MG63 (cell line): ENCODE data around the gene TOR1AIP2. TPM values are rescaled to one million over a fixed set of nuclear protein-coding genes. Genes with fewer than 3 reads are reported as not detected.

Experiments
- DNase-seq: peaks from one replicate; pipeline ENCODE4 v3.0.0-alpha.2; 2020
- H3K27me3 ChIP-seq: fragments of 250-450 bp; sonication (Bioruptor Pico); 2 replicates; pipeline ENCODE4 v1.5.1; 2020; ENCODE audit warnings: mild to moderate bottlenecking, moderate library complexity
- H3K36me3 ChIP-seq: fragments of 250-450 bp; sonication (Bioruptor Pico); 2 replicates; pipeline ENCODE4 v1.5.1; 2020; ENCODE audit warnings: mild to moderate bottlenecking, moderate library complexity
- H3K4me3 ChIP-seq: fragments of 250-450 bp; sonication (Bioruptor Pico); 2 replicates; pipeline ENCODE4 v1.5.1; 2020; ENCODE audit warnings: mild to moderate bottlenecking, moderate library complexity
- H3K9me3 ChIP-seq: fragments of 250-450 bp; sonication (Bioruptor Pico); 2 replicates; pipeline ENCODE4 v1.5.1; 2020; ENCODE audit warnings: mild to moderate bottlenecking, moderate library complexity
- total RNA-seq: library from RNA; depleted of rRNA; stranded (reverse); fragments of >200 nt; shearing (Covaris generic); gene quantifications from 2 replicates; pipeline ENCODE4 v1.2.3, GENCODE V29; 2014; ENCODE audit warnings: low replicate concordance

Gene TOR1AIP2
- total RNA-seq, 1 experiment from 2014 or later, result 59.3 TPM

DNA sequence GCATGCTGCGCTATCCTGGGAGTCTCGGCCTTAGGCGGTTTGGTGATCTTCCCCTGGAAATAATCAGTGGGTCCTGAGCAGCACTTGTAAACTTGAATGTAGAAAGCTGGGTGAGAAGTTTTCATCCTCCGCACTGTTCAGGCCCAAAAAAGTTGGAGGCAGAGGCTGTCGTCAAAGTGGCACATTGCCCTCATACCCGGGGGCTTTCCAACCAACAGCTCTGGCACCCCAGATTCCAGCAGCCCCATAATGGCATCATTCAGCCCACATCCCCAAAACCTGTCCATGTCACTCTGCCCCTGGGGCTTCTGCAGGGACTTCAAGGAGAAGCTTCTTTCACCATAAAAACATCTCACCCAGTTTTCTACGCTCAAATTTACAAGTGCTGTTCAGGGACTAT, 59.3 kb downstream of the TOR1AIP2 start:
- H3K4me3 ChIP-seq, result no peak overlapping the region
- H3K9me3 ChIP-seq, result no peaks in the 10 kb centered on the region
- no peak for DNase-seq
- no peaks in the 10 kb centered on the region for H3K36me3 ChIP-seq
- H3K27me3 ChIP-seq, result peaks cover 3% of the 10 kb centered on the region; the same call in 1 of the 2 replicates

DNA sequence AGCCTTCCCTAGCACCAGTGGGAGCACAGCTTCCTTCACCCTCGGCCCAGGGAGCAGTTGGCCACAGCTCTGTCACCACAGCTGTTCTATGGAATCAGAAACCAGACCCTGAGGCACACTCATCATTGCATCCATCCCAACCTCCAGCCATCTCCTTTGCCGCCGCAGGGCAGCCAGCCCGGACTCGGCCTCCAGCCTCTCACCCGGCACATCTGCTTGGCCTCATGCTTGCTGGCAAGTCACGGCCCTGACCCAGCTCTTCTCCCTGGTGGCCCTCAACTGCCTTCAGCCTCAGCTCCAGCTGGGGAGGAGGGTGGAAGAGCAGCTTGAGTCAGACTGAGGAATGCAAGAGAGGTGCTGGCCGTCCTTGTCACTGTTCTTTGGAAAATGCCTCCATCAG, 59.8 kb downstream of the TOR1AIP2 start:
- no peaks in the 10 kb centered on the region for H3K36me3 ChIP-seq
- DNase-seq, result peak; percentile 46
- H3K9me3 ChIP-seq, result no peaks in the 10 kb centered on the region
- no peak overlapping the region for H3K4me3 ChIP-seq
- peaks cover 3% of the 10 kb centered on the region; the same call in 1 of the 2 replicates for H3K27me3 ChIP-seq

DNA sequence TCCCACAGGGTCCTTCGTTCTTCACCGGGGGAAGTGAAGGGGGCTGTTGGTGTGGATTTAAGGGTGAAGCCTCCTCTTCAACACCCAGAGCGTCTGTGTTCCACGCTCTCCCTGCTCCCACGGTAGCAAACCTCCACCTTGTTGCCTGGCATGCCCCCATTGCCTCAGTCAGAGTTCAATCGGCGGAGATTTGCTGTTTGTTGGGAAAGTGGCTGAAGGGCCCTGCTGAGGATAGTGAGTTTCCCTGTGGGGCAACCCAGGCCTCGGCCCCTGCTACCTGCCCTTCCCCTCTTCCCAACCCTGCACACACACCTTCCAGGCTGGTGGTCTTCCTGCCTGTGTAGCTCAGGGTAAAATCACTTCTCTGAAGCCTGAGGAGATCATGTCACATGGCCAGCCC, 60.5 kb downstream of the TOR1AIP2 start:
- DNase-seq, result no peak

DNA sequence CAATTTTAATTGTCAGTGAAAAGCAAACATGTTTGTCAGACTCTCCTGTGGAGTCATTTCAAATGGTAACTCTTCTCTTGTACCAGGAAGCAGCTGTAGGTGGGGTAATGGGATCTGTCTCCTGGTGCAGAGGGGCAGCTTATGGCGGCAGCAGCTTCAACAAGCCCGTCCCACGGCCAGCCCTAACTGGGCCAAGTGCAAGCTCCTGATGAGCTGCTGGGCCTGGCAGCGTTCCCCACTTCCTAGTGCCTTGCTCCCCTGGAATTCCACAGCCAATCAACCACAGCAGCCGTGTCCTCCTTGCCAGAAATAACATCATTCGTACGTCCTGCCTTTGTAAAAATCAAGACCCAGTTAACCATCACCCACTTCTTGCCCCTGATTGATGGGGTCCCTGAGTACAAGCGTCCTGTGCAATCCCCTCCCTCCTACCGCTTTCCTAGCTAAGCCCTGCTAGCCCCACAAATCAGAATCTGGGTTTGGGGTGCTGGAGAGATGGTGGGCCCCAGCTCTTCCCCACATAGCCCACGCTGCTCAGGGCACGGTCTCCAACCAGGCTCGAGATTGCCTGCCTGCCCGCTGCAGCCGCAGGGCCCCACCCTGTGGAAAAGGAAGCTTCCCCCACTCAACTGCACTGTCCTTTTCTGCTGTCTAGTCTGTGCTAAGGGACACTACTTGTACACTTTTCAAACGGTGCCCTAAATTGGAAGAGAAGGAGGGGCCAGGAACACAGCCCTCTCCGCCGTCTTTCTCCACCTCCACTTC, 61.2 kb downstream of the TOR1AIP2 start:
- no peak for DNase-seq
- no peaks in the 10 kb centered on the region for H3K9me3 ChIP-seq
- H3K27me3 ChIP-seq, result peaks cover 13% of the 10 kb centered on the region

More for the DNA sequence above, 60.5 kb downstream of the TOR1AIP2 start:
- no peaks in the 10 kb centered on the region for H3K9me3 ChIP-seq
- H3K36me3 ChIP-seq, result no peaks in the 10 kb centered on the region
- H3K4me3 ChIP-seq, result no peak overlapping the region
- peaks cover 8% of the 10 kb centered on the region for H3K27me3 ChIP-seq

DNA sequence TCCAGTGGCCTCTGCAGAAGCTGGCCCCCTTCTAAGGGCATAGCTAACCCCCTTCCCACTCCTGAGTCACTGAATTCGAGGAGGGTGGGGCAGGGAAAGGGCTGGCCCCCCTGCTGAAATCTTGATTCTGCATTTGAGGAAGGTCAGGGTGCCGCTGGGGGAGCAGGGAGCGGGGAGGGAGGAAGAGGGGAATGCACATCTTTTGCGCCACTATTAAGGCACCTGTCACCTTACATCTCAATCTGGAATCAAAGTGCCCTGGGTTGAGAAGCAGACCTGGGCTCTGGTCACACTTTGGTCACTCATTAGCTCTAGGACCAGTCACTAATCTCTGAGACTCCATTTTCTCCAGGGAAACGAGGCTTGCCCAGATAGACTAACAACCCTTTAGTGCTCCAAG, 62.0 kb downstream of the TOR1AIP2 start:
- no peak overlapping the region for H3K4me3 ChIP-seq
- H3K27me3 ChIP-seq, result peaks cover 19% of the 10 kb centered on the region
- H3K9me3 ChIP-seq, result no peaks in the 10 kb centered on the region
- no peaks in the 10 kb centered on the region for H3K36me3 ChIP-seq
- no peak for DNase-seq

More for the DNA sequence above, 61.2 kb downstream of the TOR1AIP2 start:
- Histone ChIP-seq H3K36me3 (no peaks in the 10 kb centered on the region), H3K4me3 (no peak overlapping the region)

DNA sequence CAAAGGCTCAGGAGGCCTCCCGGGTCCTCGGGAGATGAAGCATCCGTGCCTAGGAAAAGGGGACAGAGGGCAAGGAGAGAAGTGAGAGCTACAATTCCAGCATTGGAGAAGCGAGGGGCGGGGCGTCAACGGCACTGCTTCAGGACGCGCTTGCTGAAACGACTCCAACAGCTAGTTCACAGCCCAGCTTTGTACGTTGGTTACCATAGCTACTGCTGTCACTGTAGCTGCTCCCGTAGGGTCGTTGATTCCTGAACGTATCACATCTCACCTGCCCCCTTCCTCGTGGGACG, 63.1 kb downstream of the TOR1AIP2 start:
- H3K4me3 ChIP-seq, result peak overlapping the region; percentile 12
- H3K27me3 ChIP-seq, result peaks cover 23% of the 10 kb centered on the region
- H3K36me3 ChIP-seq, result no peaks in the 10 kb centered on the region
- DNase-seq, result no peak
- no peaks in the 10 kb centered on the region for H3K9me3 ChIP-seq

DNA sequence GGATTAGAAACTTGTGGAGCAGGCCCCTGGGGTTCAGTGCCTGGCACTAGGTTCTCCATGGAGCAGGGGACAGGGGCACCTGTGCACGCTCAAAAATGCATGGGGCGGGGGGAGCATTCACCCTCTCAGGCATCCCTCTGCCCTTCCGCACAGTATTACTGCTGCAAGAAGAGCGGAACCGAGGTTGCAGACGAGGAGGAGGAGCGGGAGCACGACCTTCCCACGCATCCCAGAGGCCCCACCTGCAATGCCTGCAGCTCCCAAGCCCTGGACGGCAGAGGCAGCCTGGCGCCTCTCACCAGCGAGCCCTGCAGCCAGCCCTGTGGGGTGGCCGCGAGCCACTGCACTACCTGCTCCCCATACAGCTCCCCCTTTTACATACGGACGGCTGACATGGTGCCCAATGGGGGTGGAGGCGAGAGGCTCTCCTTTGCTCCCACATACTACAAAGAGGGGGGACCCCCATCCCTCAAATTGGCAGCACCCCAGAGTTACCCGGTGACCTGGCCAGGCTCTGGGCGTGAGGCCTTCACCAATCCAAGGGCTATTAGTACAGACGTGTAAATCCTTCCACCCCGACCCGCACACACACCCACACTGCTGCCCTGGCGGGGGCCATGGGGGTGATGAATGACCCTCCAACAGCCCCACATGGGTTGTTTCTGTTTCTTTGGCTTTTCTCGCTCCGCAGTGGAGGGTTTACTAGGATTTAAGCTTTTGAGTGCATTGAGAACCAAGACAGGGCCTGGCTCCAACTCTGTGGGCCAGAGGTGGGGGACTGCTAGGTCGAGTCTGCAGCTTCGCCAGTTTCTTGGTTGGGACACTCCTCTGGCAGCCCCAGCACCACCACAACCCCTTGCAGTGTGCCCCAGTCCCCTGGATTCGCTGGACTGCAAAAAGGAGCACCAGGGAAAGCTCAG, 63.7 kb downstream of the TOR1AIP2 start:
- no peaks in the 10 kb centered on the region for H3K9me3 ChIP-seq
- peaks cover 23% of the 10 kb centered on the region for H3K27me3 ChIP-seq
- H3K4me3 ChIP-seq, result no peak overlapping the region
- no peak for DNase-seq
- H3K36me3 ChIP-seq, result no peaks in the 10 kb centered on the region

DNA sequence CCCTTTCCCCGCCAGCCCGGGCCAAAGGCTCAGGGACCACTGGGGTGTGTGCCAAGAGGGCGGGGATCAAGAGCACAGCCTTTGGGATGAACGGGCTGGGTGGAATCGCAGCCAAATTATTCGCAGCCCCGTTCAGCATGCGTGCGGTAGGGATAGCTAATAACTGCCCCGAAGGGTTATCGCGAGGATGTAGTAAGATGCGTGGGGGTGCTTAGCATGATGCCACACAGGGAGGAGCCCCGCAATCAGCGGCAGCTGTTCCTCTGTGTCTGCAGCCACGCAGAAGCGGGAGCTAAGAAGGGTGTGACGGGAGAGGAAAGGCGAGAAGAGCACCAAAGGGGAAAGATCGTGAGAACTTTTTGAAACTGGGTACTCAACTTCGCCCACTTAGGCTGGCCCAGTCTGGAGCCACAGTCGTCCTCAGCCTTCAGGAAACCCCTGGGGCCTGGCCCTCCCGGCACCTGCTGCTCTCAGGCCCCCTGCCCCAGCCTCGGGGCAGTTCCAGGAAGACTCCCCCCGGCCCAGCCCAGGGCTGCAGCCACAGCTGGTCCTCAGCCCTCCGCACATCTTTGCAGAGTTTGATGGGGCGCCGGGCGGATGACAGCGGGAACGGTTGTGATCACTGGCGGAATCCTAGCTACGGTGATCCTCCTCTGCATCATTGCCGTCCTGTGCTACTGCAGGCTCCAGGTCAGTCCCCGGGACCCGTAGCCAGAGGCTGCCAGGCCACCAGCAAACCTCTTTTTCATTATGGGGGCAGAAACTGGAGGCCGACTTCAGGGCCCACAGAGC, 64.9 kb downstream of the TOR1AIP2 start:
- DNase-seq, result no peak
- no peak overlapping the region for H3K4me3 ChIP-seq
- H3K9me3 ChIP-seq, result no peaks in the 10 kb centered on the region
- H3K27me3 ChIP-seq, result peaks cover 23% of the 10 kb centered on the region
- no peaks in the 10 kb centered on the region for H3K36me3 ChIP-seq

DNA sequence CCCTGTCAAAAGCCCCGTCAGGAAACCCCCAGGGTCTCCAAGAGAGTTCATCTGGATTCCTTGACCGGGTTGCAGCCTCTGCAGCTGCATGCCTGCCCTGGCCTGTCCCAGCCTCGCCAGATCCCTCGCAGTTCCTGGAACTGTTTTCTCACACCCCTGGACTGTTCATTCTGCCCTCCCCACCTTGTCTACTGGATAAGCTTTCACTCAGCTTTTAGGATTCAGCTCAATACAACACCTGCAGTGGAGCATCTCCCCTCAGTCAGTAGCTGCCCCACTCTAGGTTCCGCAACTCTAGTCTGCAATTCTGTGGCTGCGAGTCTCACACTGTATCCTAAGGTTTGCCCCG, 67.3 kb downstream of the TOR1AIP2 start:
- Histone ChIP-seq H3K36me3 (no peaks in the 10 kb centered on the region), H3K9me3 (no peaks in the 10 kb centered on the region), H3K4me3 (no peak overlapping the region), H3K27me3 (peaks cover 23% of the 10 kb centered on the region)
- DNase-seq, result no peak

DNA sequence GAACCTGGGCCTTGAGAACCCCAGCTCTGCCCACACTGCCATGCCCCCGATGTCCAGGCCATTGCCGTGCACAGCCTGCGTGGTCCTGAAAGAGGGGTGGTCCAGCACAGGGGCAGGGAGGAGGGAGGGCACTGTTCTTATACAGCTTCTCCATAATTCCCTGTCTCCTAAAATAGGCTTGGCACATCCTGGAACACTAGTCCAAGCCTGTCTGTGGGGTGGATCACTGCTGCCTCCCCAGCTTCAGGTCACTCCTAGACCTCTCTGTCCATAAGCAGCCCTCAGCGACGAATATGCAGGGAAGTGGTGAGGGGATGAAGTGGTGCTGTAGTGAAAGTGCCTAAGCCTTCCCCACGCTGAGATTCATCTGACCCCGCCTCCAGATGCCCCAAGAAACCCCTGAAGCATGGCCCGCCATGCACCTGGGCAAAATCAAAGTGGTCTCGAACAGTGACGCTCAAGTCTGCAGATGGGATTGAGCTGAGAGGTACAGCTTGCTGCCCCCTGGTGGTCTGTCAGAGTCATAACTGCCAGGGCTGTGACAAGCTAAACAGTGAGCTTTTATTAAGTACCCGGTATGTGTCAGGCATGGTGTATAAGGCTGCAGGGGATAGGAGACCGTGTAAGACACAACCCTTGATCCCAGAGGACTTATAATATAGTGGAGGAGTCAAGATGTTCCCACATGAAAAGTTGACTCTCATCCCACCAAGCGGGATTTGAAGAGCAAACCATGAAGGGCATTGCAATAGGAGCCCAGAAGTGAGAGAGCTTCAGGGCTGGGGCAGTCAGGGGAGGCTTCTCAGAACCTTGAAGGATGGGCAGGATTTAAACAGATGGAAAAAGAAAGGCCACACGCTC, 67.9 kb downstream of the TOR1AIP2 start:
- Histone ChIP-seq H3K9me3 (no peaks in the 10 kb centered on the region), H3K4me3 (no peak overlapping the region), H3K27me3 (peaks cover 23% of the 10 kb centered on the region), H3K36me3 (no peaks in the 10 kb centered on the region)
- DNase-seq, result peak; percentile 52

DNA sequence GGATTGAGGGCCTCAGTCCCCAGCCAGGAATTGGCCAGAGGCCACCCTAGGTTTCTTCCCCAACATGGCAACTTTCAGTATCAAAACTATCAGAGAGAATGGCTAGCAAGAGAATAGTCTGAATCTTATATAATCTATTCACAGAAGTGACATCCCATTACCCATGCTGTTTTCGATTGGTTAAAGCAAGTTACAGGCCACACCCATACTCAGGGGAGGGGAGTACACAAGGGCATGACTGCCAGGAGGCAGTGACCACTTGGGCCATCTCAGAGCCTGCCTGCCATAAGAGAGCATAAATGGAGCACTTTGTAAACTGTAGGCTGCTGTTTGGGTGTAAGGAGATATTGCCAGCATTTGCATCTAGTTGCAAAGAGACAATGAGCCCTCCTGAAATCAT, 69.1 kb downstream of the TOR1AIP2 start:
- Histone ChIP-seq H3K9me3 (no peaks in the 10 kb centered on the region), H3K4me3 (no peak overlapping the region), H3K36me3 (no peaks in the 10 kb centered on the region), H3K27me3 (peaks cover 19% of the 10 kb centered on the region)
- DNase-seq, result no peak

DNA sequence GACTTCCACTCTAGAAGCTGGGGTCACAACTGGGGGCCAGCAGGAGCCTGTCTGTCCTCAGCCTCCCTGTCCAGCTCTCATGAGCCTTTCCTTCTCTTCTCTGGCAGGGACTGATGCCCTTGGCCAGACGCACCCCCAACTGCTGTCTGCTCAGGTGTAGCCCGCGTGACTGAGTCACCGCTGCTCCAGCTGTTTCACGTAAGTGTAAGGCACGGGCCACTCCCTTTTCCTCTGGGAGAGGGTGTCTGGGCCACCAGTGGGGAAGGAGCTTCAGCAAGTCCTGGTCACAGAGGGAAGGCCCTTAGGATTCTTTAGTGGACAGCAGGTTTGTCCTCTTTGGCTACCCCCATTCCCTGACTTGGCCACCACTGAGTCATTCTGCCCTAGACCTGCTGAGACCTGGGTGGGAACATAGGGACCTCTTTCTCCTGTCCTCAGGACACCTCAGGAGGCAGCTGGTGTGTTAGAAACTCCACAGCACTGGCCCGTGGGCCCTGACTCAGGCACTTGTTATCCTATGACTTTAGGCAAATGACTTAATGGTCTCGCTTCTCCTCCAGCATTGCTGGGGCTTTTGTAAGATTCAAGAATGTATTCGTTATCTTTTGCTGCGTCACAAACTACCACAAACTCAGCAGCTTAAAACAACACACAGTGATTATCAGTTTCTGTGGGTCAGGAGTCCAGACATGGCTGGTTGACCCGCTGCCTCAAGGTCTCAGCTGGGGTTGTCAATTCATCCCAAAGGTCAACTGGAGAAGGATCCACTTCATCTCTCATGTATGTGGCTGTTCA, 69.7 kb downstream of the TOR1AIP2 start:
- no peak for DNase-seq
- H3K36me3 ChIP-seq, result no peaks in the 10 kb centered on the region
- H3K9me3 ChIP-seq, result no peaks in the 10 kb centered on the region
- H3K27me3 ChIP-seq, result peaks cover 19% of the 10 kb centered on the region
- no peak overlapping the region for H3K4me3 ChIP-seq

DNA sequence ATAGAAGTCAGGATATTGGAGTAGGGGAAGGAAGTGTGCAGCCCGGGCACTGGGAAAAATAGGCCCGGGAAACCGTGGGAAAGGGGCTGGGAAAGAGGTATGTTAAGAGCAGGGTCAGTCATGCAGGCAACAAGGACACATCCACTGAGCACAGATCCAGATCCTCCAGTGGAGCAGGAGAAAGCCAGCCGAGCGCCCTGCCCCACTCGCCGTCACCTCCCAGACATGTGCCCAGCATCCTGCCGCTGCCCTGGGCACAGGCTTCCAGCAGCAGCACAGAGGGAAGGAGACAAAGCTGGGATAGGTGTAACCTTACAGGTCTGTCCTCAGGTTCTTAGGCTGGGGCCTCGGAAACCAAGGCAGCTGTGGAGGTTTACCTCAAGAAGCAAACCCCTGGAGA, 70.3 kb downstream of the TOR1AIP2 start:
- Histone ChIP-seq H3K4me3 (no peak overlapping the region), H3K36me3 (no peaks in the 10 kb centered on the region), H3K27me3 (peaks cover 17% of the 10 kb centered on the region), H3K9me3 (no peaks in the 10 kb centered on the region)
- no peak for DNase-seq

DNA sequence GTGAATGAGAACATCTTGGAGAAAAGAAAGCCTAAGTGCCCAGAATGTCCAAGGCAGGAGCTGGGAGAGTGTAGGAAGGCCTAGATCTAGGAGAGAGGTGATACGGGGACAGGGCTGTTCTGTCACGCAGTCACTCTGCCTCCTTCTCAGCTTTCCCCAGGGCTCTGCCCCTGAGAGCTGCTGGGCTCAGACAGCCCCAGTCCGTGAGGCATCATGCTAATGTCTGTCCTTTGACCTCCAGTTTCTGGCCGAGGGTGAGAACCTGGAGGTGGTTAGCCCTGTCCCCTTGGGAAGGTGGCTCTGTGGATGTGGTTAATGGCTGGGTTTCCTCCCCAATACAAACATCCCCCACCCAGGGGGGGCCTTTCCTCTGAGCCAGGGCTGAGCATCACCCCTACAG, 71.3 kb downstream of the TOR1AIP2 start:
- no peak overlapping the region for H3K4me3 ChIP-seq
- no peak for DNase-seq
- H3K27me3 ChIP-seq, result peaks cover 9% of the 10 kb centered on the region
- H3K9me3 ChIP-seq, result no peaks in the 10 kb centered on the region
- H3K36me3 ChIP-seq, result no peaks in the 10 kb centered on the region

DNA sequence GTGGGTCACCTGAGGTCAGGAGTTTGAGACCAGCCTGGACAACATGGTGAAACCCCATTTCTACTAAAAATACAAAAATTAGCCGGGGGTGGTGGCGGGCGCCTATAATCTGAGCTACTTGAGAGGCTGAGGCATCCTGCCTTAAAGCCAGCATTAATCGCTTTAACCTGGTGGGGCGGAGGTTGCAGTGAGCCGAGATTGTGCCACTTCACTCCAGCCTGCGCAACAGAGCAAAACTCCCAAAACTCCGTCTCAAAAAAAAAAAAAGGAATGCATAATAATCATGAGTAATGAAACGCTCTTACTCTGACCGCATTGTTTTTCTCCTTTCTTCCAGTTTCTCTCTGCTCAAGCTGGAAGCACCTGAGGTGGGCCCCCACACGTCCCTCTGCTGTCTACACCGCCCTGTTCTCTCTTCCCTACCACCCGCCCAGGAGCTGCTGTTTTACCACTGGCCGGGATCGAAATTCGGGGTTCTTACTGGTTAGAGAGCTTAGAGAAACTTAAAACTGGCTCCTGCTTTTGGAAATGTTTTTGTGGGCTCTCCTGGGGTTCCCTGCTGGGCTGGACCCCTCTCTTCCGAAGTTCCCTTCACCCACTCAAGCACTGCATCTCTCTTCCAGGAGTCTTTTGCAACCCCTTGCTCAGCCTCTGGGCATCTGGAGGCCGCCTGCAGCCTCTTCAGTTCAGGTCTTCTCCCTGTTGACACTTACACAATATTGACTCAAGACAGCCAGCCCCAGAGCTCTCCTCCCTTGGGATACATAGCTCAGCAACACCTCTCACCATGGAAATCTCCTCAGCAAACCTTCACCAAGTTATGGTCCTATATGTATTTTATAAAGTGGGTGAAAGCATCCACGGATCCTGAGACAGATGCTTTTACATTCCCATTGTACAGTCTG, 72.1 kb downstream of the TOR1AIP2 start:
- no peak overlapping the region for H3K4me3 ChIP-seq
- no peaks in the 10 kb centered on the region for H3K9me3 ChIP-seq
- H3K36me3 ChIP-seq, result no peaks in the 10 kb centered on the region
- no peak for DNase-seq
- H3K27me3 ChIP-seq, result peaks cover 3% of the 10 kb centered on the region; the same call in 1 of the 2 replicates
